ENCODE measurements around the gene TOM1L2.

TOM1L2 gene

GRCh38 chr17:17994271-17995069 lies 22.3 kb upstream of the TOM1L2 start:
- DNase-seq = no peak

GRCh38 chr17:17993852-17994251 lies 21.7 kb upstream of the TOM1L2 start:
- DNase-seq = no peak

GRCh38 chr17:17993366-17993765 lies 21.2 kb upstream of the TOM1L2 start:
- DNase-seq = no peak

- no peak for DNase-seq
Observed at GRCh38 chr17:17990282-17990681, 18.1 kb upstream of the TOM1L2 start.

- no peak for DNase-seq
Observed at GRCh38 chr17:17989618-17990017, 17.4 kb upstream of the TOM1L2 start.

- no peak for DNase-seq
Observed at GRCh38 chr17:17989081-17989480, 16.9 kb upstream of the TOM1L2 start.

GRCh38 chr17:17988427-17988945 lies 16.3 kb upstream of the TOM1L2 start:
- DNase-seq = no peak

- DNase-seq = no peak
Observed at GRCh38 chr17:17987901-17988300, 15.7 kb upstream of the TOM1L2 start.

- DNase-seq = no peak
Observed at GRCh38 chr17:17987187-17987896, 15.1 kb upstream of the TOM1L2 start.

GRCh38 chr17:17985555-17985954 lies 13.4 kb upstream of the TOM1L2 start:
- no peak for DNase-seq

- DNase-seq = no peak
Observed at GRCh38 chr17:17985153-17985552, 13.0 kb upstream of the TOM1L2 start.

GRCh38 chr17:17983776-17984175 lies 11.6 kb upstream of the TOM1L2 start:
- no peak for DNase-seq

GRCh38 chr17:17983376-17983775 lies 11.2 kb upstream of the TOM1L2 start:
- no peak for DNase-seq

- no peak for DNase-seq
Observed at GRCh38 chr17:17982801-17983200, 10.6 kb upstream of the TOM1L2 start.

- DNase-seq = no peak
Observed at GRCh38 chr17:17981330-17981729, 9.1 kb upstream of the TOM1L2 start.

GRCh38 chr17:17979778-17980177 lies 7.6 kb upstream of the TOM1L2 start:
- DNase-seq = no peak

GRCh38 chr17:17978481-17979424 lies 6.6 kb upstream of the TOM1L2 start:
- no peak for DNase-seq

GRCh38 chr17:17976931-17977570 lies 4.9 kb upstream of the TOM1L2 start:
- DNase-seq = no peak

GRCh38 chr17:17975436-17975835 lies 3.2 kb upstream of the TOM1L2 start:
- no peak for DNase-seq

GRCh38 chr17:17972952-17973254 lies 703 bp upstream of the TOM1L2 start:
- no peak for DNase-seq

- peak; percentile 32 for DNase-seq
Observed at GRCh38 chr17:17971431-17972125, 622 bp downstream of the TOM1L2 start.

All from effector CD4-positive, alpha-beta T cell (primary cell).